RWPE2 (cell line): Measurements from ENCODE around the gene PBX3.

Source experiments
- ATAC-seq: fragments of 200-7000 bp; cut with Tn5 transposase; 3 replicates; pipeline ENCODE4 v1.9.1; 2021; ENCODE audit warnings: low read depth
- DNase-seq: peaks from one replicate; pipeline ENCODE4 v3.0.0-alpha.2; 2020; ENCODE audit warnings: low spot score
- H3K27ac ChIP-seq: fragments of 450-650 bp; 2 replicates; pipeline ENCODE4 v1.5.1; 2017; ENCODE audit warnings: mild to moderate bottlenecking; ENCODE audit not compliant: poor library complexity, severe bottlenecking
- H3K27me3 ChIP-seq: fragments of 250-450 bp; sonication (Bioruptor Pico); 2 replicates; pipeline ENCODE4 v1.5.1; 2021; ENCODE audit warnings: mild to moderate bottlenecking, moderate library complexity; ENCODE audit not compliant: insufficient read depth, poor library complexity, severe bottlenecking
- H3K36me3 ChIP-seq: fragments of 250-450 bp; sonication (Bioruptor Pico); 2 replicates; pipeline ENCODE4 v1.5.1; 2020; ENCODE audit warnings: low read depth, mild to moderate bottlenecking, moderate library complexity
- H3K4me1 ChIP-seq: fragments of 250-450 bp; sonication (Bioruptor Pico); 2 replicates; pipeline ENCODE4 v1.5.1; 2021; ENCODE audit warnings: mild to moderate bottlenecking, moderate library complexity; ENCODE audit not compliant: insufficient read depth, poor library complexity, severe bottlenecking
- H3K4me3 ChIP-seq: fragments of 250-450 bp; sonication (Bioruptor Pico); 2 replicates; pipeline ENCODE4 v1.5.1; 2021; ENCODE audit warnings: mild to moderate bottlenecking, moderate library complexity; ENCODE audit not compliant: severe bottlenecking
- H3K9me3 ChIP-seq: fragments of 250-450 bp; sonication (Bioruptor Pico); 2 replicates; pipeline ENCODE4 v1.5.1; 2021; ENCODE audit warnings: mild to moderate bottlenecking, moderate library complexity; ENCODE audit not compliant: severe bottlenecking
- TF ChIP-seq, protein P1 (sequence below): fragments of 450-650 bp; IDR thresholded peaks from one replicate; pipeline ENCODE4 v1.5.1; 2017; ENCODE audit warnings: mild to moderate bottlenecking, moderate library complexity; ENCODE audit not compliant: poor library complexity, severe bottlenecking

The PBX3 gene

DNA sequence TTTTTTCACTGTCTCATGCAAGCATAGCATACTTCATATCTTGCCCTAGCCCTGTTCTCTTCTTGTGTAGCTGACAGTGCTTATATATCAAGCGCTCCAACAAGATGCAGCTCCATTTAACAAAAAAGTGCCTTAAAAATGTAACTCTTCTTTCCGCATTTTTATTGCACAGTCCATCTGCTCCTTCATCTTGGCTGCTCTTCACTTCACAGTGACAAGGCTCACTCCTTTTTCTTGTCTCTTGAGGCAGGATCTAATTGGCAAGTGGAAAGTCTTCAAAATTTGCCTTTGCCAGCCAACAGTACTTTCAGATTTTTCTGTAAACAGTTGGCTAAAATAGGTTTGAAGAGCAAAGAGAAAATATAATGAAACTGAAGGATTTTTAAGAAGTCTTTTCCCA is 161.8 kb downstream of the PBX3 start:
- no peak for DNase-seq
- no peaks in the 10 kb centered on the region for H3K4me1 ChIP-seq

GRCh38 chr9:125909459-125909858 is 162.3 kb downstream of the PBX3 start:
- Histone ChIP-seq H3K4me3 (no peak overlapping the region), H3K4me1 (no peaks in the 10 kb centered on the region), H3K27ac (no peak overlapping the region), H3K36me3 (no peaks in the 10 kb centered on the region), H3K9me3 (no peaks in the 10 kb centered on the region), H3K27me3 (no peaks in the 10 kb centered on the region)
- DNase-seq = no peak
- no peak for ATAC-seq
- TF ChIP-seq, protein P1, sequence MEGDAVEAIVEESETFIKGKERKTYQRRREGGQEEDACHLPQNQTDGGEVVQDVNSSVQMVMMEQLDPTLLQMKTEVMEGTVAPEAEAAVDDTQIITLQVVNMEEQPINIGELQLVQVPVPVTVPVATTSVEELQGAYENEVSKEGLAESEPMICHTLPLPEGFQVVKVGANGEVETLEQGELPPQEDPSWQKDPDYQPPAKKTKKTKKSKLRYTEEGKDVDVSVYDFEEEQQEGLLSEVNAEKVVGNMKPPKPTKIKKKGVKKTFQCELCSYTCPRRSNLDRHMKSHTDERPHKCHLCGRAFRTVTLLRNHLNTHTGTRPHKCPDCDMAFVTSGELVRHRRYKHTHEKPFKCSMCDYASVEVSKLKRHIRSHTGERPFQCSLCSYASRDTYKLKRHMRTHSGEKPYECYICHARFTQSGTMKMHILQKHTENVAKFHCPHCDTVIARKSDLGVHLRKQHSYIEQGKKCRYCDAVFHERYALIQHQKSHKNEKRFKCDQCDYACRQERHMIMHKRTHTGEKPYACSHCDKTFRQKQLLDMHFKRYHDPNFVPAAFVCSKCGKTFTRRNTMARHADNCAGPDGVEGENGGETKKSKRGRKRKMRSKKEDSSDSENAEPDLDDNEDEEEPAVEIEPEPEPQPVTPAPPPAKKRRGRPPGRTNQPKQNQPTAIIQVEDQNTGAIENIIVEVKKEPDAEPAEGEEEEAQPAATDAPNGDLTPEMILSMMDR = no peak

More for the DNA sequence above, 161.8 kb downstream of the PBX3 start:
- Histone ChIP-seq H3K9me3 (no peaks in the 10 kb centered on the region), H3K27ac (no peak overlapping the region), H3K36me3 (no peaks in the 10 kb centered on the region), H3K4me3 (no peak overlapping the region), H3K27me3 (no peaks in the 10 kb centered on the region)
- no peak for ATAC-seq
- TF ChIP-seq, protein P1 = no peak

DNA sequence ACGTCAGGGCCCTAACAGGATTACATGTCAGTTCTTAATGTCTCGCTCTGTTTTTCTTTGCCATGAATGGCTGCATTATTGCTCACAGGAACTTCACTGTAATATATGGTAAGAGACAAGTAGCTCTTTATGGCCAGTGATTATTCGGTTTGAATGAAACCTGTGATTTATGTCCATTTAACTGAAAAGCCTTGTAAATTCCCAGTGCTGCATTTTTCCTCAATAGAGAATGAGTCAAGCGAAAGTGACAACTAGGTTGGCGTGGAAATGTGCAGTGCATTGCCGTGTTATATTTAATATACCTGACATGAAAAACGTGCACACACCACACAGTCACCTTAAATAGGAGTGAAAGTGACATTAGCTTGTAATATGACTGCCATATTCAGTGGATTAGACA is 163.1 kb downstream of the PBX3 start:
- ATAC-seq (no peak), DNase-seq (no peak)
- H3K27ac ChIP-seq = no peak overlapping the region
- no peaks in the 10 kb centered on the region for H3K4me1 ChIP-seq
- TF ChIP-seq, protein P1 = no peak
- no peak overlapping the region for H3K4me3 ChIP-seq
- no peaks in the 10 kb centered on the region for H3K36me3 ChIP-seq
- no peaks in the 10 kb centered on the region for H3K27me3 ChIP-seq
- no peaks in the 10 kb centered on the region for H3K9me3 ChIP-seq

DNA sequence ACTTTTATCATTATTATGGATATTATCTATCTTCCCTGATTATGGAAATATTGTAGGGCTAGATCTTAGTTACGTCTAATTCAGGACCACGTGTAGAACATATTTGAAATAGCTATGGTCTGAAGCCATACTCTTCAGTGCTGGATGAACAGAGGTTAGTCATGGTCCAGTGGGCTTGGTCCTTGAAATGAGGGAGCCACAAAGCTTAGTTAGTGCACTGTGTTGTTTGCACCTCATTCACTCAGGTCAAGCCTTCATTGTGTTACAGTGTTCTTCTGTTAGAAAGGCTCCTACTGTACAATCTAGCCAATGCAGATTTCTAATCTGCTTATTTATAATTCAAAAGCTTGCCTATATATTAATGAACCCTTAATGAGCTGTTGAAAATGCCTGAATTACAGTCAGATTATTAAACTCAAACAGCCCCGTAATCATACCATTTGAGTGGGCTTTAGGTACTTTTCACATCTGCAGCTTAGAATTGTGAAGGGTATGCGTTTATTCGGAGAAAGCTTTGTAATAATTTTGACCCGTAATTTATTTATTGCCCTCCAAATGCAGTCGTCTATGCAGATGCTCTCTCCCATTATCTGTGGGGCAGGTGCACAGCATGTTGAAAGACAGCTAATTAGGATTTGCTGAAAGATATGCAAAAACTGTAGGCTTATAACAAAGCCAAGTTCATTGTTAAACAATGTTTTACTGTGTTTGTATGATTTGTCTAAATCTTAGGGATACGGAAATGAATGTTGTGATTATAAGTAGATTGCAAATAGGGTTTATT is 164.9 kb downstream of the PBX3 start:
- Histone ChIP-seq H3K27ac (no peak overlapping the region), H3K36me3 (peaks cover 3% of the 10 kb centered on the region; the same call in 1 of the 2 replicates), H3K27me3 (no peaks in the 10 kb centered on the region), H3K9me3 (no peaks in the 10 kb centered on the region), H3K4me3 (no peak overlapping the region), H3K4me1 (no peaks in the 10 kb centered on the region)
- DNase-seq = no peak
- ATAC-seq = no peak
- TF ChIP-seq, protein P1 = no peak

DNA sequence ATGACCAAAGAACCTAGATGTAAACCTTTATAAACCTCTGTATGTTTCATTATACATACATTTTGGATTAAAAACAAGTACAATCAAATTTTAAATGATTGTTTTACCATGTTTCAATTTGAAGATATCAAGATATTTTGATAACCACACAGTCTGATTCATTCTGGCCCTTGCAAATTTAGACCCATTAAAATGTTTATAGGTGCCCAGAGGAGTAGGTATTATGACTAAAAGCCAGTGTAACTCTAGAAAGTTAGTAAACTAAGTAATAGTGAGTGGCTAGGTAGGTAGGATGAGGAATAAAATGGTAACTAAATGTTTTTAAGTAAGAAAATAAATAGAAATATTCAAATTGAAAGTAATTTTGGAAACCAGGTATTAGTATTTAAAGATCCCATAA is 165.5 kb downstream of the PBX3 start:
- no peak overlapping the region for H3K27ac ChIP-seq
- ATAC-seq = no peak
- DNase-seq = no peak
- no peaks in the 10 kb centered on the region for H3K9me3 ChIP-seq
- peaks cover 3% of the 10 kb centered on the region; the same call in 1 of the 2 replicates for H3K36me3 ChIP-seq
- H3K27me3 ChIP-seq = no peaks in the 10 kb centered on the region
- no peak overlapping the region for H3K4me3 ChIP-seq
- TF ChIP-seq, protein P1 = no peak
- H3K4me1 ChIP-seq = no peaks in the 10 kb centered on the region
